ENCODE measurements around the gene STPG1.

GRCh38 chr1:24425441-24425840, 11.9 kb upstream of the STPG1 start:
- TF ChIP-seq CTCF (IDR thresholded peaks at IDR 0.05; ENCODE audit: low read length) (no peak), EZH2phosphoT487 (IDR thresholded peaks at IDR 0.05; ENCODE audit: low read length) (no peak)
